MM.1S (cell line): ENCODE results near the gene CDH4.

Source experiments
- EZH2 ChIP-seq: fragments of 300-600 bp; sonication (generic); optimal IDR thresholded peaks from 2 replicates; pipeline ENCODE3; 2017; ENCODE audit warnings: low read depth, mild to moderate bottlenecking, antibody characterized with exemption, low read length, mixed read lengths
- EZH2phosphoT487 ChIP-seq: fragments of 300-600 bp; sonication (generic); IDR thresholded peaks from 2 replicates; pipeline ENCODE4 v1.6.1; 2018; ENCODE audit warnings: antibody characterized with exemption, low read length
- TF ChIP-seq, protein P1 (sequence below): fragments of 300-600 bp; sonication (generic); IDR thresholded peaks from 2 replicates; pipeline ENCODE4 v1.5.1; 2016; ENCODE audit warnings: antibody characterized with exemption, low read length, mixed read lengths

DNA sequence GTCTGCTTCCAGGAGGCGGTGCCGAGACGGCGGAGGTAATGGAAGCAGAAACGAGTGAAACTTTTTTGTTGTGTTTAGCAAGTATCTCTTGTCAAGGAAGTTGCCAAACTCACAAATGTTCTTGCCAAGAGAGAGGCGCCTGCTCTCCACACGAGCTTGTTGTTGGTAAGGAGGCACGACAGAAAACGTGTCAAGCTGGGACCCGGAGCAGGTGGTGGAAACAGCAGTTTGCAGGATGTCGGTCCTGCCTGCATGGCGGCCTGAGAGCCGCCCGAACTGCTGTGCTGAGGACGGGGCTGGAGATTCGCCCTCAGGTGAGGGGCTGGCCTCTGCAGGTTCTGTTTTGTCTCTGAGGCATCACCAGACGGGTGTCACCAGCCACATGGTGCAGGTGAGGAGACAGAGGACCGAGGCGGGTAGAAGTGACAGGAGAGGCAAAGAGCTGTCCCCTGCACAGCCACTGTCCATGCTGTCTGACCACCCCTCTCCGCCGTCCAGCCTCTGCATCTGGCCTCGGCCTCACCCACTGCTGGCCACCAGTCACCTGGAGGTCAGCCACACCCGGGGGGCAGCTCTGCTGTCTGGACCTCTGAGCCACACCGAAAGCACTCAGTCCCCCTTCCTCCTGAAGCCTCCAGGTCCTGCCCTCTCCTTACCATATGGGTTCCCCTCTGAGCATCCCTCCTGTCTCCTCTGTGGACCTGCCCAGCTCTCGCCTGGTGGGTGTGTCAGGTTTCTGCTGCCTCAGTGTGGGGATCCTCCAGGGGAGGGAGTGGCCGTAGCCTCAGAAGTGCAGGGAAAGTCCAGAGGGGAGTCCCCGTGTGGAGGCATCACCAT lies 552.1 kb downstream of the CDH4 start:
- TF ChIP-seq, protein P1, sequence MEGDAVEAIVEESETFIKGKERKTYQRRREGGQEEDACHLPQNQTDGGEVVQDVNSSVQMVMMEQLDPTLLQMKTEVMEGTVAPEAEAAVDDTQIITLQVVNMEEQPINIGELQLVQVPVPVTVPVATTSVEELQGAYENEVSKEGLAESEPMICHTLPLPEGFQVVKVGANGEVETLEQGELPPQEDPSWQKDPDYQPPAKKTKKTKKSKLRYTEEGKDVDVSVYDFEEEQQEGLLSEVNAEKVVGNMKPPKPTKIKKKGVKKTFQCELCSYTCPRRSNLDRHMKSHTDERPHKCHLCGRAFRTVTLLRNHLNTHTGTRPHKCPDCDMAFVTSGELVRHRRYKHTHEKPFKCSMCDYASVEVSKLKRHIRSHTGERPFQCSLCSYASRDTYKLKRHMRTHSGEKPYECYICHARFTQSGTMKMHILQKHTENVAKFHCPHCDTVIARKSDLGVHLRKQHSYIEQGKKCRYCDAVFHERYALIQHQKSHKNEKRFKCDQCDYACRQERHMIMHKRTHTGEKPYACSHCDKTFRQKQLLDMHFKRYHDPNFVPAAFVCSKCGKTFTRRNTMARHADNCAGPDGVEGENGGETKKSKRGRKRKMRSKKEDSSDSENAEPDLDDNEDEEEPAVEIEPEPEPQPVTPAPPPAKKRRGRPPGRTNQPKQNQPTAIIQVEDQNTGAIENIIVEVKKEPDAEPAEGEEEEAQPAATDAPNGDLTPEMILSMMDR, result no peak
- TF ChIP-seq EZH2 (no peak), EZH2phosphoT487 (no peak)
